A549 (cell line): Measurements from ENCODE around the gene GALNT18. TPM values are rescaled to one million over a fixed set of nuclear protein-coding genes. Genes with fewer than 3 reads are reported as not detected.

Experiments used
- ATAC-seq, 2 experiments: fragments of 200-7000 bp in 1 of 2; fragments of >200 bp in 1 of 2; cut with Nextera tagmentation in 1 of 2; cut with Tn5 transposase in 1 of 2; 3 replicates each; pipeline versions ENCODE4 v1.8.0 to v1.9.1; 2018 to 2020; ENCODE audit warnings: mild to moderate bottlenecking in 1 of 2, moderate library complexity in 1 of 2
- CTCF ChIA-PET: fragments of 300-600 bp; sonication (Branson Sonifier 250); formaldehyde crosslinking; extraction: SDS; loops from one replicate; lab custom pipeline; 2021; ENCODE audit warnings: antibody characterized with exemption, inconsistent platforms; lab: Yijun Ruan, JAX
- POLR2A ChIA-PET: fragments of 350-600 bp; formaldehyde crosslinking; extraction: SDS; loops from one replicate; lab custom pipeline; 2021; ENCODE audit warnings: antibody characterized with exemption, inconsistent platforms; lab: Yijun Ruan, JAX
- DNase-seq, 2 experiments: peaks; one replicate each; pipeline versions ENCODE4 v3.0.0 to v3.0.0-alpha.2; 2011 to 2016; ENCODE audit warnings: low read depth in 1 of 2, low spot score in 1 of 2
- FAIRE-seq: peaks from 2 replicates; lab custom pipeline; 2011; peaks lifted over from hg19 to GRCh38; lab: Jason Lieb, UNC
- H3K27ac ChIP-seq, 2 experiments: fragments of >200 bp; sonication (Bioruptor Twin); formaldehyde crosslinking; 3 replicates each; pipeline ENCODE4 v1.5.1; 2016 to 2017
- H3K4me1 ChIP-seq: fragments of >200 bp; sonication (Bioruptor Twin); formaldehyde crosslinking; 3 replicates; pipeline ENCODE4 v1.6.1; 2016
- H3K4me2 ChIP-seq: fragments of >200 bp; sonication (Bioruptor Twin); formaldehyde crosslinking; 3 replicates; pipeline ENCODE4 v1.6.1; 2016
- H3K4me3 ChIP-seq: fragments of >200 bp; sonication (Bioruptor Twin); formaldehyde crosslinking; 3 replicates; pipeline ENCODE4 v1.5.1; 2016
- H3K9me3 ChIP-seq: fragments of >200 bp; sonication (Bioruptor Twin); formaldehyde crosslinking; 3 replicates; pipeline ENCODE4 v1.6.1; 2016
- EHF ChIP-seq: fragments of 250-450 bp; sonication (Bioruptor Pico); IDR thresholded peaks from 2 replicates; pipeline ENCODE4 v1.5.0; 2020; ENCODE audit warnings: mild to moderate bottlenecking
- ELK1 ChIP-seq: fragments of 150-350 bp; IDR thresholded peaks from 2 replicates; pipeline ENCODE4 v1.6.1; 2014; ENCODE audit warnings: low read depth, mild to moderate bottlenecking, low read length
- ESRRA ChIP-seq: fragments of 150-350 bp; IDR thresholded peaks from 2 replicates; pipeline ENCODE4 v1.6.1; 2014; ENCODE audit warnings: mild to moderate bottlenecking, low read length, borderline replicate concordance
- GATA3 ChIP-seq: IDR thresholded peaks from 2 replicates; pipeline ENCODE4 v1.6.1; 2012; ENCODE audit warnings: borderline replicate concordance
- HDAC2 ChIP-seq: fragments of 200-600 bp; sonication (generic); IDR thresholded peaks from 2 replicates; pipeline ENCODE4 v1.6.1; 2016
- HES2 ChIP-seq: fragments of >200 bp; sonication (Bioruptor Twin); formaldehyde crosslinking; IDR thresholded peaks from 2 replicates; pipeline ENCODE4 v1.6.1; 2016
- HEYL ChIP-seq: fragments of 250-450 bp; sonication (Bioruptor Pico); IDR thresholded peaks from 2 replicates; pipeline ENCODE4 v1.8.0; 2021; ENCODE audit warnings: mild to moderate bottlenecking, moderate library complexity
- HMGXB4 ChIP-seq: fragments of 250-450 bp; sonication (Bioruptor Pico); IDR thresholded peaks from 2 replicates; pipeline ENCODE4 v1.5.0; 2021; ENCODE audit warnings: mild to moderate bottlenecking, moderate library complexity, borderline replicate concordance
- HOXA7 ChIP-seq: fragments of 250-450 bp; sonication (Bioruptor Pico); IDR thresholded peaks from 2 replicates; pipeline ENCODE4 v1.5.0; 2020; ENCODE audit warnings: mild to moderate bottlenecking, moderate library complexity
- HOXB5 ChIP-seq: fragments of 250-450 bp; sonication (Bioruptor Pico); IDR thresholded peaks from 2 replicates; pipeline ENCODE4 v1.5.0; 2020; ENCODE audit warnings: mild to moderate bottlenecking, moderate library complexity
- JUNB ChIP-seq: fragments of >200 bp; sonication (Bioruptor Twin); formaldehyde crosslinking; IDR thresholded peaks from 2 replicates; pipeline ENCODE4 v1.6.1; 2016
- KDM1A ChIP-seq: fragments of 200-600 bp; sonication (generic); IDR thresholded peaks from 2 replicates; pipeline ENCODE4 v1.6.1; 2016; ENCODE audit warnings: low read depth, mild to moderate bottlenecking
- MAFK ChIP-seq: fragments of 450-650 bp; IDR thresholded peaks from 2 replicates; pipeline ENCODE4 v1.6.1; 2014; ENCODE audit not compliant: partially characterized antibody
- MAZ ChIP-seq: fragments of 150-350 bp; IDR thresholded peaks from 2 replicates; pipeline ENCODE4 v1.6.1; 2014; ENCODE audit warnings: antibody characterized with exemption, low read depth, low read length, borderline replicate concordance
- MYC ChIP-seq: IDR thresholded peaks from 2 replicates; pipeline ENCODE4 v1.6.1; 2012; ENCODE audit warnings: mild to moderate bottlenecking, inconsistent platforms, low read length, improper control_type of control experiment, borderline replicate concordance
- NFE2L2 ChIP-seq: fragments of 150-350 bp; conservative IDR thresholded peaks from 2 replicates; pipeline ENCODE4 v1.6.1; 2014; ENCODE audit warnings: low read length
- PHF8 ChIP-seq: fragments of 200-600 bp; sonication (generic); IDR thresholded peaks from 2 replicates; pipeline ENCODE4 v1.6.1; 2016; ENCODE audit warnings: low read depth, mild to moderate bottlenecking, antibody characterized with exemption, moderate library complexity, borderline replicate concordance
- RAD21 ChIP-seq, 2 experiments: fragments of >200 bp in 1 of 2; sonication (Bioruptor Twin) in 1 of 2; formaldehyde crosslinking in 1 of 2; IDR thresholded peaks in 1 of 2; conservative IDR thresholded peaks in 1 of 2; 2 replicates in 1 of 2; 3 replicates in 1 of 2; pipeline ENCODE4 v1.6.1; 2012 to 2018; ENCODE audit warnings: inconsistent platforms in 1 of 2
- RCOR1 ChIP-seq: fragments of 150-350 bp; IDR thresholded peaks from 2 replicates; pipeline ENCODE4 v1.6.1; 2014; ENCODE audit warnings: antibody characterized with exemption, low read length, low read depth
- REST ChIP-seq: fragments of 200-600 bp; sonication (generic); IDR thresholded peaks from 2 replicates; pipeline ENCODE4 v1.6.1; 2016; ENCODE audit warnings: antibody characterized with exemption, mild to moderate bottlenecking, moderate library complexity
- RFX5 ChIP-seq: fragments of 450-650 bp; IDR thresholded peaks from 2 replicates; pipeline ENCODE4 v1.7.1; 2014; ENCODE audit warnings: antibody characterized with exemption, mild to moderate bottlenecking, moderate library complexity
- USF2 ChIP-seq: fragments of 450-650 bp; IDR thresholded peaks from 2 replicates; pipeline ENCODE4 v1.6.1; 2014; ENCODE audit warnings: antibody characterized with exemption
- ZFP36 ChIP-seq: fragments of 450-650 bp; IDR thresholded peaks from 2 replicates; pipeline ENCODE4 v1.6.1; 2014; ENCODE audit warnings: borderline replicate concordance; ENCODE audit not compliant: partially characterized antibody
- WGBS: methylation state at CpG from one replicate; pipeline ENCODE4 v1.1.6; 2017; ENCODE audit errors: missing lambda C conversion rate; 5-methylcytosine and 5-hydroxymethylcytosine counted together
- polyA plus RNA-seq, 4 experiments: library from polyadenylated mRNA; depleted of rRNA in 3 of 4; stranded (reverse); fragments of >200 nt; fragmentation: RNase III in 1 of 4; extraction: RNeasy Plus Mini Kit Qiagen cat#74134 plus additional on column Dnase treatment in 1 of 4; gene quantifications; 2 replicates in 3 of 4; 3 replicates in 1 of 4; pipeline ENCODE4 v1.2.3, GENCODE V29; 2011 to 2017

The GALNT18 gene
- polyA plus RNA-seq, 2 of the 4 experiments (the other 2 are of a cell fraction) = 6.7 to 16.1 TPM

- TF ChIP-seq HES2 (no peak), NFE2L2 (no peak), MAFK (no peak), MYC (no peak), PHF8 (no peak), USF2 (no peak), GATA3 (no peak), HOXB5 (CRISPR knock-in tag) (no peak), HEYL (CRISPR knock-in tag) (no peak), MAZ (no peak)
These were observed 69.2 kb downstream of the GALNT18 start (continued) for GRCh38 chr11:11552529-11553087.

- no peak overlapping the region for H3K4me2 ChIP-seq
- no peaks in the 10 kb centered on the region for H3K4me1 ChIP-seq
- H3K27ac ChIP-seq = no peak overlapping the region
- H3K4me3 ChIP-seq = no peak overlapping the region
- no peak for TF ChIP-seq ZFP36
- peak; percentile 54; the same call in 1 of the 2 replicates for TF ChIP-seq REST
- no peak for TF ChIP-seq MAZ
- no peak for TF ChIP-seq GATA3
- no peak for DNase-seq
- CTCF ChIA-PET = interaction anchor here (2.7 kb wide), 1 partner anchor 17 kb away, joined by 8 read pairs; no protein-coding TSS in a partner anchor
- WGBS = 91% methylated on average over 6 of the region's 6 CpGs
- no peak for FAIRE-seq
- no peak for ATAC-seq
- H3K9me3 ChIP-seq = no peaks in the 10 kb centered on the region
- POLR2A ChIA-PET = no interaction called here
These were observed 71.3 kb downstream of the GALNT18 start for GRCh38 chr11:11550534-11550933.

GRCh38 chr11:11545285-11546275 lies 76.2 kb downstream of the GALNT18 start:
- H3K4me3 ChIP-seq = no peak overlapping the region
- TF ChIP-seq HOXA7 (no peak), MYC (no peak), KDM1A (no peak), HMGXB4 (CRISPR knock-in tag) (no peak), HDAC2 (no peak), RFX5 (no peak), ELK1 (no peak), JUNB (no peak), RCOR1 (no peak), EHF (CRISPR knock-in tag) (no peak), RAD21 (conservative IDR thresholded peaks at IDR 0.05 in 1 of 2, IDR thresholded peaks at IDR 0.05 in 1 of 2) (no peak), USF2 (no peak), ESRRA (no peak)

More at GRCh38 chr11:11545285-11546275, 76.2 kb downstream of the GALNT18 start:
- H3K27ac ChIP-seq = no peak overlapping the region
- POLR2A ChIA-PET = no interaction called here
- no peak for DNase-seq
- CTCF ChIA-PET = no interaction called here
- WGBS = 84% methylated on average over 5 of the region's 5 CpGs
- H3K4me1 ChIP-seq = no peaks in the 10 kb centered on the region
- H3K4me2 ChIP-seq = no peak overlapping the region
- no peaks in the 10 kb centered on the region for H3K9me3 ChIP-seq
- FAIRE-seq = no peak
- ATAC-seq = no peak
